HepG2 (cell line): ENCODE results near the gene FBXL20. TPM values are rescaled to one million over a fixed set of nuclear protein-coding genes. Genes with fewer than 3 reads are reported as not detected.
"Not testable (repeated sequence)": the region's sequence is repeated elsewhere in the genome, so short reads cannot be mapped to it uniquely, and the experiment has no call there.

ENCODE experiments used
- ATAC-seq: fragments of 200-7000 bp; cut with Tn5 transposase; 3 replicates; pipeline ENCODE4 v1.9.1; 2020; ENCODE audit warnings: mild to moderate bottlenecking, moderate library complexity
- BruUV-seq: library from RNA; stranded (reverse); fragments of 400-500 nt; replicated peaks from 2 replicates; lab custom pipeline; 2021; lab: Mats Ljungman, UMichigan
- CTCF ChIA-PET: fragments of 300-600 bp; formaldehyde crosslinking; extraction: SDS; loops from one replicate; lab custom pipeline; 2021; ENCODE audit warnings: low total read pairs, inconsistent platforms, low intra/inter-chr PET ratio; lab: Yijun Ruan, JAX
- POLR2A ChIA-PET: fragments of 350-600 bp; sonication (Branson Sonifier 250); formaldehyde crosslinking; loops from one replicate; lab custom pipeline; 2020; ENCODE audit warnings: antibody characterized with exemption, inconsistent platforms; lab: Yijun Ruan, JAX
- DNase-seq: peaks from one replicate; pipeline ENCODE4 v3.0.0-alpha.2; 2015; ENCODE audit warnings: low spot score
- FAIRE-seq: peaks from 3 replicates; lab custom pipeline; 2011; peaks lifted over from hg19 to GRCh38; lab: Jason Lieb, UNC
- H2AFZ ChIP-seq: one replicate; pipeline ENCODE4 v1.6.1; 2011; ENCODE audit warnings: low read length, inconsistent platforms
- H3K27ac ChIP-seq: fragments of 300-600 bp; 3 replicates; pipeline ENCODE4 v1.8.0; 2011; ENCODE audit warnings: mixed run types, mild to moderate bottlenecking, mixed read lengths, low read length, inconsistent platforms; ENCODE audit not compliant: insufficient read depth; ENCODE audit errors: extremely low read length
- H3K27me3 ChIP-seq, 2 experiments: fragments of 200-600 bp in 1 of 2; 2 replicates in 1 of 2; 3 replicates in 1 of 2; pipeline versions ENCODE4 v1.6.0 to v1.8.0; 2011; ENCODE audit warnings: low read length in 2 of 2, mild to moderate bottlenecking in 2 of 2, moderate library complexity in 2 of 2, inconsistent platforms in 1 of 2; ENCODE audit not compliant: insufficient read depth in 2 of 2, control insufficient read depth in 1 of 2
- H3K36me3 ChIP-seq, 2 experiments: fragments of 200-600 bp in 1 of 2; replicated peaks in 1 of 2; 2 replicates in 1 of 2; 3 replicates in 1 of 2; pipeline versions ENCODE4 v1.5.1 to v1.8.0; 2011; ENCODE audit warnings: low read length in 2 of 2, inconsistent platforms in 1 of 2; ENCODE audit not compliant: insufficient read depth in 2 of 2, control insufficient read depth in 1 of 2
- H3K4me1 ChIP-seq: 2 replicates; pipeline ENCODE4 v1.5.1; 2012; ENCODE audit warnings: low read length, inconsistent platforms; ENCODE audit not compliant: insufficient read depth
- H3K4me2 ChIP-seq: 2 replicates; pipeline ENCODE4 v1.6.0; 2011; ENCODE audit warnings: low read depth, low read length, inconsistent platforms
- H3K4me3 ChIP-seq, 3 experiments: fragments of 200-600 bp in 1 of 3; sonication (generic), shearing (Covaris generic) in 1 of 3; replicated peaks in 1 of 3; 2 replicates each; pipeline ENCODE4 v1.5.1; 2011 to 2016; ENCODE audit warnings: low read length in 3 of 3, inconsistent platforms in 2 of 3, low read depth in 2 of 3, mild to moderate bottlenecking in 2 of 3, control low read depth in 1 of 3, mixed read lengths in 1 of 3; ENCODE audit not compliant: insufficient read depth in 1 of 3
- H3K79me2 ChIP-seq: one replicate; pipeline ENCODE4 v1.6.1; 2011; ENCODE audit warnings: low read length, inconsistent platforms; ENCODE audit not compliant: insufficient read depth
- H3K9ac ChIP-seq: 2 replicates; pipeline ENCODE4 v1.6.0; 2011; ENCODE audit warnings: mild to moderate bottlenecking, low read depth, low read length, inconsistent platforms; ENCODE audit not compliant: insufficient read depth
- H3K9me3 ChIP-seq: 2 replicates; pipeline ENCODE4 v1.5.1; 2012; ENCODE audit warnings: mild to moderate bottlenecking, low read length
- H4K20me1 ChIP-seq: 2 replicates; pipeline ENCODE4 v1.6.0; 2011; ENCODE audit warnings: inconsistent platforms, mild to moderate bottlenecking, low read length, moderate library complexity; ENCODE audit not compliant: insufficient read depth
- ASH2L ChIP-seq: fragments of 300-600, 200-600 bp; sonication (generic); IDR thresholded peaks from 2 replicates; pipeline ENCODE4 v1.7.0; 2017; ENCODE audit warnings: low read depth, mild to moderate bottlenecking, moderate library complexity, mixed read lengths, low read length; ENCODE audit not compliant: insufficient read length
- ISL2 ChIP-seq: sonication (generic); formaldehyde crosslinking; IDR thresholded peaks from 2 replicates; pipeline ENCODE4 v1.5.0; 2020; ENCODE audit warnings: missing genetic modification reagents
- TRIM24 ChIP-seq: sonication (generic); formaldehyde crosslinking; IDR thresholded peaks from 2 replicates; pipeline ENCODE4 v1.8.0; 2022; ENCODE audit warnings: mild to moderate bottlenecking, missing genetic modification reagents
- ZBTB20 ChIP-seq: sonication (generic); formaldehyde crosslinking; IDR thresholded peaks from 2 replicates; pipeline ENCODE4 v1.8.1; 2023; ENCODE audit warnings: missing genetic modification reagents, low read depth, mild to moderate bottlenecking, borderline replicate concordance
- WGBS: methylation state at CpG from one replicate; pipeline ENCODE4 v1.1.6; 2017; ENCODE audit warnings: low lambda C conversion rate; 5-methylcytosine and 5-hydroxymethylcytosine counted together
- in situ Hi-C: cut with HindIII; loops from 2 replicates; pipeline ENCODE4 v1.10.0; 2017; ENCODE audit warnings: low pct_unique_long_range_greater_than_20kb; ENCODE audit not compliant: extremely low pct_ligation_motif_present
- intact Hi-C: fragments of 100-400 bp; cut with micrococcal nuclease; formaldehyde crosslinking; loops from one replicate; pipeline ENCODE4 v1.10.0; 2022; ENCODE audit not compliant: unreplicated experiment
- polyA plus RNA-seq, 8 experiments: library from polyadenylated mRNA; depleted of rRNA in 3 of 8; stranded (reverse) in 7 of 8; unstranded in 1 of 8; fragments of >200 nt; fragmentation: Illumina TruSeq in 4 of 8; extraction: Trizol in 4 of 8; gene quantifications; 2 replicates each; pipeline versions ENCODE4 v1.2.1 to v1.2.3, GENCODE V29; 2011 to 2016; ENCODE audit warnings: low read depth in 4 of 8, missing spikeins in 1 of 8, mixed read lengths in 1 of 8; ENCODE audit not compliant: insufficient read depth in 1 of 8
- total RNA-seq, 5 experiments: library from RNA; depleted of rRNA; stranded (reverse); fragments of >200 nt; fragmentation: Illumina TruSeq; extraction: Trizol; gene quantifications; 2 replicates each; pipeline ENCODE4 v1.2.3, GENCODE V29; 2016; ENCODE audit warnings: low read depth in 1 of 5
- TF ChIP-seq, protein P1 (sequence below): sonication (generic); formaldehyde crosslinking; IDR thresholded peaks from 2 replicates; pipeline ENCODE4 v1.8.0; 2022; ENCODE audit warnings: missing genetic modification reagents, mild to moderate bottlenecking, moderate library complexity, borderline replicate concordance

The FBXL20 gene
- total and polyA plus RNA-seq, 2 of the 13 experiments (the other 11 are each of a cell fraction or from before 2014, with no cell fraction given): 10.2 to 10.3 TPM

GRCh38 chr17:39281806-39282205, 119.6 kb downstream of the FBXL20 start (continued):
- TF ChIP-seq, protein P1, sequence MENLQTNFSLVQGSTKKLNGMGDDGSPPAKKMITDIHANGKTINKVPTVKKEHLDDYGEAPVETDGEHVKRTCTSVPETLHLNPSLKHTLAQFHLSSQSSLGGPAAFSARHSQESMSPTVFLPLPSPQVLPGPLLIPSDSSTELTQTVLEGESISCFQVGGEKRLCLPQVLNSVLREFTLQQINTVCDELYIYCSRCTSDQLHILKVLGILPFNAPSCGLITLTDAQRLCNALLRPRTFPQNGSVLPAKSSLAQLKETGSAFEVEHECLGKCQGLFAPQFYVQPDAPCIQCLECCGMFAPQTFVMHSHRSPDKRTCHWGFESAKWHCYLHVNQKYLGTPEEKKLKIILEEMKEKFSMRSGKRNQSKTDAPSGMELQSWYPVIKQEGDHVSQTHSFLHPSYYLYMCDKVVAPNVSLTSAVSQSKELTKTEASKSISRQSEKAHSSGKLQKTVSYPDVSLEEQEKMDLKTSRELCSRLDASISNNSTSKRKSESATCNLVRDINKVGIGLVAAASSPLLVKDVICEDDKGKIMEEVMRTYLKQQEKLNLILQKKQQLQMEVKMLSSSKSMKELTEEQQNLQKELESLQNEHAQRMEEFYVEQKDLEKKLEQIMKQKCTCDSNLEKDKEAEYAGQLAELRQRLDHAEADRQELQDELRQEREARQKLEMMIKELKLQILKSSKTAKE (CRISPR knock-in tag): no peak
- TF ChIP-seq ZBTB20 (CRISPR knock-in tag): no peak
- TF ChIP-seq ASH2L: no peak
- no peak for TF ChIP-seq TRIM24 (CRISPR knock-in tag)
- no peak for TF ChIP-seq ISL2 (CRISPR knock-in tag)

GRCh38 chr17:39278246-39278645, 123.2 kb downstream of the FBXL20 start:
- Histone ChIP-seq H3K36me3 (peaks cover 2 to 12% of the 10 kb centered on the region in 2 experiments), H3K4me1 (peaks cover 23% of the 10 kb centered on the region)
- H2AFZ ChIP-seq, H3K9me3 ChIP-seq, H3K4me3 ChIP-seq, H3K27ac ChIP-seq, H3K79me2 ChIP-seq, H3K27me3 ChIP-seq, H4K20me1 ChIP-seq, CTCF ChIA-PET, POLR2A ChIA-PET, DNase-seq, H3K9ac ChIP-seq, H3K4me2 ChIP-seq, BruUV-seq, ATAC-seq, in situ Hi-C loops, intact Hi-C loops, FAIRE-seq: not testable (repeated sequence)
- 96% methylated on average over 8 of the region's 8 CpGs for WGBS
